ENCODE data around the gene CKS2.

GRCh38 chr9:89323390-89323789 is 12.4 kb downstream of the CKS2 start:
- TF ChIP-seq CTCF (IDR thresholded peaks at IDR 0.05 in 8 of 11, conservative IDR thresholded peaks at IDR 0.05 in 3 of 11) (no peak), POLR2A (IDR thresholded peaks at IDR 0.05) (no peak), POLR2AphosphoS5 (IDR thresholded peaks at IDR 0.05) (no peak)

Data from spleen (tissue), 7 donors.